Transverse colon (tissue), 4 donors: ENCODE data around the gene GAREM1. TPM values are rescaled to one million over a fixed set of nuclear protein-coding genes. Genes with fewer than 3 reads are reported as not detected.

ENCODE experiments used
- DNase-seq: peaks from one replicate; pipeline ENCODE4 v3.0.0-alpha.2; 2019
- H3K27ac ChIP-seq, 4 donors: fragments of 200-600 bp; sonication (generic); 2 replicates each; pipeline ENCODE4 v1.5.1; 2016 to 2018; ENCODE audit warnings: inconsistent platforms in 4 of 4
- H3K27me3 ChIP-seq: fragments of 200-600 bp; sonication (generic); 2 replicates; pipeline ENCODE4 v1.5.1; 2017; ENCODE audit warnings: inconsistent platforms
- H3K36me3 ChIP-seq, 4 donors: fragments of 200-600 bp; sonication (generic); 2 replicates each; pipeline ENCODE4 v1.5.1; 2017 to 2019; ENCODE audit warnings: inconsistent platforms in 4 of 4
- H3K4me1 ChIP-seq, 4 donors: fragments of 200-600 bp; sonication (generic); 2 replicates each; pipeline ENCODE4 v1.5.1; 2017 to 2020; ENCODE audit warnings: inconsistent platforms in 4 of 4
- H3K4me3 ChIP-seq, 4 donors: fragments of 200-600 bp; sonication (generic); 1 replicate in 1 of 4; 2 replicates in 3 of 4; pipeline versions ENCODE4 v1.5.1 to v1.6.1; 2017 to 2019; ENCODE audit warnings: inconsistent platforms in 4 of 4
- H3K9me3 ChIP-seq, 2 donors: fragments of 200-600 bp; sonication (generic); 2 replicates each; pipeline ENCODE4 v1.5.1; 2017 to 2019; ENCODE audit warnings: inconsistent platforms in 2 of 2
- CTCF ChIP-seq, 5 experiments: fragments of 200-600 bp in 3 of 5; fragments of 450-650 bp in 2 of 5; sonication (generic) in 3 of 5; IDR thresholded peaks; 1 replicate in 2 of 5; 2 replicates in 3 of 5; pipeline ENCODE4 v1.5.1; 2016 to 2017; ENCODE audit warnings: antibody characterized with exemption in 5 of 5, inconsistent platforms in 3 of 5, mild to moderate bottlenecking in 2 of 5, moderate library complexity in 1 of 5
- EP300 ChIP-seq: sonication (generic); formaldehyde crosslinking; IDR thresholded peaks from one replicate; pipeline ENCODE4 v1.6.1; 2017; ENCODE audit warnings: antibody characterized with exemption, low read depth
- POLR2A ChIP-seq: fragments of 450-650 bp; IDR thresholded peaks from one replicate; pipeline ENCODE4 v1.6.1; 2016; ENCODE audit warnings: antibody characterized with exemption, mild to moderate bottlenecking, moderate library complexity
- POLR2AphosphoS5 ChIP-seq, 3 donors: sonication (generic); formaldehyde crosslinking; IDR thresholded peaks; one replicate each; pipeline ENCODE4 v1.6.1; 2016; ENCODE audit warnings: antibody characterized with exemption in 3 of 3
- WGBS, 2 donors: methylation state at CpG; one replicate each; pipeline ENCODE4 v1.1.5; 2018; ENCODE audit warnings: low coverage in 1 of 2; 5-methylcytosine and 5-hydroxymethylcytosine counted together
- in situ Hi-C, 4 donors: fragments of 200-750 bp; cut with MboI; loops; one replicate each; pipeline versions ENCODE4 v1.15.0 to v1.15.1; 2017; ENCODE audit warnings: low sequenced_read_pairs in 3 of 4, low pct_ligation_motif_present in 1 of 4, low pct_unique_long_range_greater_than_20kb in 1 of 4
- intact Hi-C: fragments of 100-400 bp; cut with DNase I; formaldehyde crosslinking; loops from one replicate; pipeline ENCODE4 v1.15.1; 2023; ENCODE audit warnings: low total_unique reads
- total RNA-seq, 4 donors: library from RNA; depleted of rRNA; stranded (reverse); fragments of >200 nt; gene quantifications; one replicate each; pipeline ENCODE4 v1.1.0, GENCODE V29; 2016

Gene GAREM1
- total RNA-seq, 4 donors from 2014 or later, result 7.9 to 47.6 (median 25.9) TPM

DNA sequence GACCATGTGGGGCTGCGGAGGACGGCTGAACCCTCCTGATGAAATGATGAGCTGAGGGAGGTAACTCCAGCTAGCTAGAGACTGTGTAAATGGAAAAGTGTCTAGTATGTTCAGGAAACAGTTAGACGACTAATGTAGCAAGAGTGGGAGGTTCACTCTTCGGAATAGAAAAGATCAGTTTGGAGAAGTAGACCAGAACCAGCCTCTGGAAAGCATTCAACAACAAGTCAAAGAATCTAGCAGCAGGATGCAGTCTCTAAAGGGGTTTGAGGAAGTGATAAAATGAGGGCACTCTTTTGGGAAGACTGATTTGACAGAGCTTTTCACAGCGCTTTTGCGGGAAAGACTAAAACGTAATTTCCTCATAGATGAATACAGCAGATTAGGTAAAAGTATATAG, 79.6 kb downstream of the GAREM1 start:
- H3K27me3 ChIP-seq, result no peaks in the 10 kb centered on the region
- H3K36me3 ChIP-seq, result no peaks in the 10 kb centered on the region
- in situ Hi-C loops (no loop called here), intact Hi-C loops (no loop called here)
- no peak overlapping the region for H3K4me3 ChIP-seq
- H3K9me3 ChIP-seq, result no peaks in the 10 kb centered on the region
- H3K27ac ChIP-seq, result no peak overlapping the region
- DNase-seq, result no peak
- no peak for TF ChIP-seq POLR2A
- TF ChIP-seq CTCF (IDR thresholded peaks at IDR 0.05), result no peak
- no peak for TF ChIP-seq EP300
- no peak for TF ChIP-seq POLR2AphosphoS5 (IDR thresholded peaks at IDR 0.05)
- H3K4me1 ChIP-seq, result peaks cover 0 to 10% (median 0%) of the 10 kb centered on the region in 4 donors
- WGBS, 2 donors, result 81 to 94% methylated on average over 7 of the region's 7 CpGs

DNA sequence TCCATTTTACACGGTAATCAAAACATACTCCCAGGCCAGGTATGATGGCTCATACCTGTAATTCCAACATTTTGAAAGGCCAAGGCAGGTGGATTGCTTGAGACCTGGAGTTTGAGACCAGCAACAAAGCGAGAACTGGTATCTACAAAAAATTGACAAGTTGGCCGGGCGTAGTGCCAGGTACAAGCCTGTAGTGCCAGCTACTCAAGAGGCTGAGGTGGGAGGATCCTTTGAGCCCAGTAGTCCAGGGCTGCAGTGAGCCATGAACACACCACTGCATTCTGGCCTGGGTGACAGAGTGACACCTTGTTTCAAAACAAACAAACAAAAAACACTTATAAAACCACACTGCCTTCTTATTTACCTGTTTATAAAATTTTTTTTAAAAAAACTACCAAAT, 80.8 kb downstream of the GAREM1 start:
- Histone ChIP-seq H3K4me3 (no peak overlapping the region), H3K36me3 (no peaks in the 10 kb centered on the region), H3K27ac (no peak overlapping the region), H3K4me1 (peaks cover 0 to 21% (median 3%) of the 10 kb centered on the region in 4 donors), H3K9me3 (no peaks in the 10 kb centered on the region), H3K27me3 (no peaks in the 10 kb centered on the region)
- TF ChIP-seq POLR2A (no peak), CTCF (IDR thresholded peaks at IDR 0.05) (no peak), EP300 (no peak), POLR2AphosphoS5 (IDR thresholded peaks at IDR 0.05) (no peak)
- DNase-seq, result no peak
- intact Hi-C loops (no loop called here), in situ Hi-C loops (no loop called here)
- 67 to 82% methylated on average over 1 to 4 of the region's 4 CpGs for WGBS, 2 donors

DNA sequence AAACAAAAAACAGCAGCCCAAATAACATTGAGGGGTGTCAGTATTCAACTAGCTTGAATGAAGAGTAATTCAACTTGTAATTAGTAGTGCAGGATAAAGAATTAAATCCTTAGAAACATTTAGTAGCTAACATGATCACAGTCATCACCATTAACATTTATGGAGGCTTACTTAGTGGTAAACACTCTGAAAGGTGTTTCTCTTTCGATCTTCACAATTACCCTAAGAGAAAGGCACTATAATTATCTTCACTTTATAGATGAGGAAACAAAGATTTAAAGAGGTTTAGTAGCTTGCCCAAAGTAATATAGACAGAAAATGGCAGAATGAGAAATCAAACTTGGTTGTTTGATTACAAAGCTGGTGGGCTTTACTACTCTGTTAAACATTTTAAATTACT, 81.5 kb downstream of the GAREM1 start:
- Histone ChIP-seq H3K4me3 (no peak overlapping the region), H3K9me3 (no peaks in the 10 kb centered on the region), H3K36me3 (no peaks in the 10 kb centered on the region), H3K4me1 (peaks cover 0 to 21% (median 4%) of the 10 kb centered on the region in 4 donors), H3K27me3 (no peaks in the 10 kb centered on the region), H3K27ac (no peak overlapping the region)
- TF ChIP-seq POLR2A, result no peak
- no peak for TF ChIP-seq CTCF (IDR thresholded peaks at IDR 0.05)
- no peak for TF ChIP-seq EP300
- TF ChIP-seq POLR2AphosphoS5 (IDR thresholded peaks at IDR 0.05), result no peak
- in situ Hi-C loops, result no loop called here
- DNase-seq, result no peak
- intact Hi-C loops, result no loop called here
- 40 to 45% methylated on average over 1 of the region's 1 CpG for WGBS, 2 donors

- in situ Hi-C loops (no loop called here), intact Hi-C loops (no loop called here)
- 69 to 90% methylated on average over 4 to 5 of the region's 5 CpGs for WGBS, 2 donors
Measured at GRCh38 chr18:32386471-32386870, 84.2 kb downstream of the GAREM1 start.

More at GRCh38 chr18:32386471-32386870, 84.2 kb downstream of the GAREM1 start:
- Histone ChIP-seq H3K9me3 (no peaks in the 10 kb centered on the region), H3K27me3 (no peaks in the 10 kb centered on the region), H3K4me1 (peaks cover 0 to 40% (median 15%) of the 10 kb centered on the region in 4 donors), H3K4me3 (no peak overlapping the region), H3K36me3 (no peaks in the 10 kb centered on the region), H3K27ac (no peak overlapping the region)
- no peak for DNase-seq
- TF ChIP-seq POLR2AphosphoS5 (IDR thresholded peaks at IDR 0.05), result no peak
